Measurements from ENCODE around the gene DNAJC4. TPM values are rescaled to one million over a fixed set of nuclear protein-coding genes. Genes with fewer than 3 reads are reported as not detected.

The DNAJC4 gene
- total RNA-seq, 3 donors from 2014 or later: 23.6 to 33.5 (median 32.6) TPM

DNA sequence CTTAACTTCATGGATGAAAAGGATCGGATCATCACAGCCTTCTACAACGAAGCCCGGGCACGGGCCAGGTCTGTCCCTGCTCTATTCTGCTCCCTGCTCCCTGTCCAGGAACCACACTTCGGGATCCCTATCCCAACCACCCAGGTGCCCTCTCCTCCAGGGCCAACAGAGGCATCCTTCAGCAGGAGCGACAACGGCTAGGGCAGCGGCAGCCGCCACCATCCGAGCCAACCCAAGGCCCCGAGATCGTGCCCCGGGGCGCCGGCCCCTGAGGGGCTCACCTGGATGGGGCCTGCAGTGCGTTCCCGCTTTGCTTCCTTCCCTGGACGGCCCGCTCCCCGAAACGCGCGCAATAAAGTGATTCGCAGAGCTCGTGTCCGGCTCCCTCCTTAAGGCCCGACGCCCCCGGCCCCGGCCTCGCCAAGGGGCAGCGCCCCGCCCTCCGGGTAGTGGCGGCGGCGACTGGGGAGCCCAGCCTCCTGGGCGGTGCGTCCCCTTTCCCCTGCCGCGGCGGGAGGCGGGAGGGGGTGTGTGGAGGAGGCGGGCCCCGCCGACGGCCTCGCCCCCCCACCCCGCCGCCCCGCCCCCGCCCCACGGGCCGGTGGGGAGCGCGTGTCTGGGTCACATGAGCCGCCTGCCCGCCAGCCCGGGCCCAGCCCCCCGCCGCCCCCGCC lies 3.7 kb downstream of the DNAJC4 start, which contains the start of gene VEGFB:
Gene VEGFB, plus strand, starts transcription at position 672 of the 674 bp plus-strand sequence. CDS start 250 bp downstream, outside the sequence.
- Histone ChIP-seq H3K36me3 (no peaks in the 10 kb centered on the region), H3K27me3 (no peaks in the 10 kb centered on the region), H3K4me1 (peaks cover 8 to 16% of the 10 kb centered on the region in 2 donors), H3K4me3 (peak within 1 kb of the TSS; percentile 71 to 96 (median 75)), H3K9me3 (no peaks in the 10 kb centered on the region), H3K27ac (peak within 1 kb of the TSS; percentile 78 to 94)
- intact Hi-C loops (cut with DNase I; ENCODE audit: low total_unique reads): no loop called here
- no peak for DNase-seq (ENCODE audit: low spot score in 2 of 2)
- no peak for TF ChIP-seq CTCF (IDR thresholded peaks at IDR 0.05)
- TF ChIP-seq POLR2A (IDR thresholded peaks at IDR 0.05): peak; percentile 24
- peak in 2 of 3 donors; percentile 20 to 32 for TF ChIP-seq POLR2AphosphoS5 (IDR thresholded peaks at IDR 0.05)

- Histone ChIP-seq H3K27ac (peak overlapping the region; percentile 78 to 94), H3K27me3 (no peaks in the 10 kb centered on the region)
- intact Hi-C loops (cut with DNase I; ENCODE audit: low total_unique reads): no loop called here
Observed at GRCh38 chr11:64234647-64235379, 4.5 kb downstream of the DNAJC4 start.

GRCh38 chr11:64235437-64236161 lies 5.3 kb downstream of the DNAJC4 start:
- Histone ChIP-seq H3K27ac (peak overlapping the region; percentile 78 to 94), H3K9me3 (no peaks in the 10 kb centered on the region), H3K36me3 (no peaks in the 10 kb centered on the region), H3K27me3 (no peaks in the 10 kb centered on the region), H3K4me1 (peaks cover 12 to 16% of the 10 kb centered on the region in 2 donors), H3K4me3 (peak overlapping the region; percentile 71 to 96 (median 75))
- intact Hi-C loops (cut with DNase I; ENCODE audit: low total_unique reads): no loop called here
- no peak for DNase-seq (ENCODE audit: low spot score in 2 of 2)
- no peak for TF ChIP-seq POLR2AphosphoS5 (IDR thresholded peaks at IDR 0.05)
- TF ChIP-seq POLR2A (IDR thresholded peaks at IDR 0.05): no peak
- no peak for TF ChIP-seq CTCF (IDR thresholded peaks at IDR 0.05)

More at GRCh38 chr11:64234647-64235379, 4.5 kb downstream of the DNAJC4 start:
- H3K9me3 ChIP-seq: no peaks in the 10 kb centered on the region
- no peaks in the 10 kb centered on the region for H3K36me3 ChIP-seq
- H3K4me3 ChIP-seq: peak overlapping the region; percentile 71 to 96 (median 75)
- peaks cover 8 to 16% of the 10 kb centered on the region in 2 donors for H3K4me1 ChIP-seq
- TF ChIP-seq POLR2AphosphoS5 (IDR thresholded peaks at IDR 0.05) (no peak), CTCF (IDR thresholded peaks at IDR 0.05) (no peak), POLR2A (IDR thresholded peaks at IDR 0.05) (no peak)
- DNase-seq (ENCODE audit: low spot score in 2 of 2): no peak

GRCh38 chr11:64237484-64237951 lies 7.2 kb downstream of the DNAJC4 start:
- Histone ChIP-seq H3K4me1 (peaks cover 12 to 16% of the 10 kb centered on the region in 2 donors), H3K36me3 (no peaks in the 10 kb centered on the region), H3K9me3 (no peaks in the 10 kb centered on the region), H3K4me3 (peak overlapping the region in 2 of 3 donors; percentile 3 to 26), H3K27ac (peak overlapping the region; percentile 61 to 100), H3K27me3 (no peaks in the 10 kb centered on the region)
- intact Hi-C loops (cut with DNase I; ENCODE audit: low total_unique reads): no loop called here
- DNase-seq (ENCODE audit: low spot score in 2 of 2): peak; percentile 87 to 92
- TF ChIP-seq POLR2AphosphoS5 (IDR thresholded peaks at IDR 0.05) (peak in 1 of 3 donors; percentile 10), POLR2A (IDR thresholded peaks at IDR 0.05) (no peak)

DNA sequence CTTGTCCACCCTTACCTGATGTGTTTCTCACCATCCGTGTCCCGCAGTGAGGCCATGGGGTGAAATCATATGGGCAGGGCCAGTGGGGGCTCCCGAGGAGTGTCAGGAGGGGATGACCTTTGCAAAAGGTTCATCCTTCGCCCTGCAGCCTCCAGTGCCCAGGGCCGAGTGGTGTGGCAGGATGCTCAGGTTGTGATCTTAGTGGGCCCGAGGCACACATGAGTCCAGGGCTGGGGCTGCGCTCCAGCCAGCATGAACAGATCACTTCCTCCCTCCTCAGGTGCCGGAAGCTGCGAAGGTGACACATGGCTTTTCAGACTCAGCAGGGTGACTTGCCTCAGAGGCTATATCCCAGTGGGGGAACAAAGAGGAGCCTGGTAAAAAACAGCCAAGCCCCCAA lies 7.7 kb downstream of the DNAJC4 start:
- DNase-seq (ENCODE audit: low spot score in 2 of 2): no peak
- no peaks in the 10 kb centered on the region for H3K27me3 ChIP-seq
- intact Hi-C loops (cut with DNase I; ENCODE audit: low total_unique reads): no loop called here
- peaks cover 12 to 16% of the 10 kb centered on the region in 2 donors for H3K4me1 ChIP-seq
- peak overlapping the region; percentile 61 to 100 for H3K27ac ChIP-seq
- TF ChIP-seq POLR2A (IDR thresholded peaks at IDR 0.05) (no peak), POLR2AphosphoS5 (IDR thresholded peaks at IDR 0.05) (no peak), CTCF (IDR thresholded peaks at IDR 0.05) (no peak)
- no peaks in the 10 kb centered on the region for H3K9me3 ChIP-seq
- H3K36me3 ChIP-seq: no peaks in the 10 kb centered on the region
- no peak overlapping the region for H3K4me3 ChIP-seq
